NCI-H69 (cell line): ENCODE results near the gene SLITRK4.
A peak's percentile ranks its signal among the peaks of the same experiment; 100 is the strongest.

Experiments
- DNase-seq: peaks from one replicate; lab custom pipeline; 2025; lab: John Stamatoyannopoulos, UW

SLITRK4 gene

GRCh38 chrX:143635915-143636314 is at the start of gene SLITRK4:
Gene SLITRK4, minus strand, starts transcription at chrX:143636101. Its CDS starts 4,993 bp downstream, at chrX:143631108.
- DNase-seq = peak; percentile 86

DNA sequence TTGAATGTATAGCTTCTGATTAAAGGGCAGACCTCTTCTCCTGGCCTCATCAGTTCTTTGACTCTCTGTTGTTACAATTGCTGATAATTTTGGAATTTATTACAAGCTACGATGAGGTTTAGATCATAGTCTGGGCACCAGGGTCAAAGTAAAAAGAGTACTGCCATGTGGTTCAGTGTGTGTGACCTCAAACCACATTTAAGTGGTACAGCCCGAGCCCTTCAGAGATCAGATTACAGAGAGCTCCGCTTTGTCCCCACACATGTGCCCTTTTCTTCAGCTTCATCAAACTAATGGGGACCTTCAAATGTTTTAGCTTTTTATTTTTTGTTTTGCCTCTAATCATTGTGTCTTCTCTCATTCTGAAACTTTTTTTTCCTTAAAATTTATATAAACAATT is 47.6 kb upstream of the SLITRK4 start:
- peak; percentile 0 for DNase-seq

DNA sequence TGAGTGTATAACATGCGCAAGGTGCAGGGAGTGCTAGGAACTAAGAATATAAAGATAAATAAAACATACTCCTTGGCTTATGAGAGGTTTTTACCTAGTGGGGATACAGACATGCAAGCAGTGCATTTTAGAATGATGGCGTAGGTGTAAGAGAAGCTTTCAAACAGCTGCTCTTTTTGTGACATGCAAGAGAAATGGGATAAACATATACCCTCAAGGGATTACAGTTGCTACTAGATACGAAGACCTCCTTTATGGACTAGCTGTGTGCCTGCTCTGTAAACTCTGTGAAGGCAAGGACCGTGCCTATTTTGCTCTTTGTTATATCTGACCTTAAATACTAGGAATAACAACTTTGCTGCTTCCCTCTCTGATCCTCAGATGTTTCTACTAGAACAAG is 39.0 kb upstream of the SLITRK4 start:
- peak; percentile 3 for DNase-seq

- peak; percentile 15 for DNase-seq
Measured at GRCh38 chrX:143669395-143669794, 33.5 kb upstream of the SLITRK4 start.

DNA sequence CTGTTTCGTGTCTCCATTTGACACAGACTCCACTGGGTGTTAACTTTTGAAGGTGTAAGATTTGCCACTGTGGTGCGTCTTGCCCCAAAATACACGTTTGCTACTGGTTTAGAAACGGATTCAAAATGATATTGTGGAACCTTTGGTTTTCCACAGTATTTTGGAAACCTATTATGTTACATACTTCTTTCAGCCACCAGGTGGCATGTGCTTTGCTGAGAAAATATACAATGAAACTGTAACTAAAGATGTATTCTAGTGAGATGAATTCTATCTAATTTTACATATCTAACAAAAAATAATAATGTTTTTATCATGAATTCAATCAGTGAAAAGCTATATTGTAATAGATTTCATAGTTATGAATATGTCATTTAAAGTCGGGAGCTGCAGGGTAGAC is 28.4 kb upstream of the SLITRK4 start:
- DNase-seq = peak; percentile 31

- no peak for DNase-seq
Measured at GRCh38 chrX:143663755-143664154, 27.9 kb upstream of the SLITRK4 start.

DNA sequence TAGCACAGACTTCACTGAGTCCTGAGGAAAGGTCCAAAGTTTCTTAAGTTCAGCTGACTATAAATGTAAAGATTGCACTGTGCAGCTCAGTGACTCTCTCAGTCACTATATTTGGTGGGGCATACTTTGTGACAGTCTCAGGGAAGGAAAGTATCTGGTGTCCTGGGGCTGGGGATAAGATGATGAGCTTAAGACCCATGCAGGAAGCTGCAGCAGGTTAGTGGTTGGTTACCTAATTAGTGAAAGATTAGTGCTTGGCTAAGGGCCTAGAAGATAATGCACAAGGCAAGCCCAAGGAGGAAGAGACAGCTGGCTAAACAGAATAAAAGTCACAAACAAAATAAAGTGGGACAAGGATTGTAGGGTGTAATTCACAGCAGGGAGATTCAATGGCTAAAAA is 25.4 kb upstream of the SLITRK4 start:
- peak; percentile 5 for DNase-seq

GRCh38 chrX:143648705-143649104 is 12.8 kb upstream of the SLITRK4 start:
- DNase-seq = peak; percentile 55

DNA sequence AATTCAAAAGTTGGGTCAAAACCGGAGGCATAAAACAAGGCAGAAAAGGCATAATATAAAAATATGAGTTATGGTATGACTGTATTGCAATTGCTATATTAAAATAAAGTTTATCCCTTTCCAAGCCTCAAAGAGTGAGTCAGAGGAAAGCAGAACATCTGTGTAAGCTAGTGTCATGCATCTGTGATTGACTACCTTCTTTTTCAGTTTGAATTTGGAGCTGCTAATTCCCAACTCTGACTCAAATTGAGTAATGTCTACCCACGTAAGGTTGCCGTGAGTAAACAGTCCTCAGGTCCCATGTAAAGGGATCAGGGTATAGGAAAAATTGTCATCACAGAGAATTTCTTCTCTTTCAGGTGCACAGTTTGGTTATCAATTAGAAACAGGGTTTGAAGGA is 6.5 kb upstream of the SLITRK4 start:
- no peak for DNase-seq

- DNase-seq = no peak
Measured at GRCh38 chrX:143636831-143637230, 930 bp upstream of the SLITRK4 start.

- DNase-seq = peak; percentile 73
Measured at GRCh38 chrX:143634663-143635455, 1.0 kb downstream of the SLITRK4 start.

DNA sequence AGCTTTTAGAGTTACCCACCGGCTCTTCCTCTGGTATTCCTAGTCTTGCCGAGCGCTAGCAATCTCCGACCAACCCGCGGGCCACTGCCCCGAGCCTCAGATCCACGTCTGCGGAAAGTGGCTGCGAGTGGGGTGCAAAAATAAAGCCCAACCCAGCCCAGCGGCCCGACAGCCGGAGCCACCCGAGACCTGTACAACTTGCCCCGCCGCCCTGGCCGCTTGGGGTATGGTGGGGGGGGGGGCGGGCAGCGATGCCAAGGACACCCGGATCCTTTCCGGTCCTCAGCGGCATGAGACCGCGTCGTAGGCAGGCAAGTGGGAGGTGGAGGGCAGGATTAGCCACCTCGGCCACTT is 1.6 kb downstream of the SLITRK4 start:
- DNase-seq = peak; percentile 61

DNA sequence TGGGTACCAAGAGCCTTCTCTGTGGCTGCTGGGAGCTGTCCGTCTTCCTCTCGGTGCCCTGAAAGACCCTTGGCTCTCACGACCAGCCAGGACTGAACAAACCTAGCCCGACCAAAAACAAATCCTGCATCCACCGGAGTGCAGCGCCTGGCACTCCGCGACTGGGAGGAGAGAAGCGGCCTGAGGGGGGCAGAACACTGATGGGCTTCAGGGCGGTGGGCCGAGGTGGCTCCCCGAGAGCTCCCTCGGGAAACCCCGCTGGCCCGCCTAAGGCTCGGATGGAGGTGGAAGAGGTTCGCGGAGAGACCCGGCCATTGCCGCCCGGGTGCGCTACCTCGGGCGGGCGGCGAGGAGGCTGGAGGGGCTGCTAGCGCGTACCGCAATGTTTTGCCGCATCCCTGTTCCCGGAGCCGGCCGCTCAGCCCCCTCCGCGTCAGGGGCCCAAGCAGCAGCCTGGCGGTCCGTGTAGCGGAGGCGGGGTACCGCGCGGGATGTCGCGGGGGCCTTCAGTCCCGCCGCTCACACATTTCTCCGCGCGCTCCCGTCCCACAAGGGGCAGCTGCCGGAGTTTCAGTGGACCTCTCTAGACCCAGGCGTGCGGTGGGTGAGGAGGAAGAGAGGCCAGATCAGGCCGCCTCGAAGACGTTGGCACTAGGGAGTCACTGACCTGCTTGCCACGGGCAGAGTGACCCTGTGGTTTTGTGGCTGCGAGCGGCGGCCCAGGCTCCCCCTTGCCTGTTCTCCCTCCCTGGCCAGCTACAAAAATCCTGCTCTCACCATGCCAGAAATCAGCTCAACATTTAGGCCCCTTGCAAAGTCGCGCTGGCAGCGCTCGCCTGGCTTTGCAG is 2.2 kb downstream of the SLITRK4 start:
- peak; percentile 66 for DNase-seq

DNA sequence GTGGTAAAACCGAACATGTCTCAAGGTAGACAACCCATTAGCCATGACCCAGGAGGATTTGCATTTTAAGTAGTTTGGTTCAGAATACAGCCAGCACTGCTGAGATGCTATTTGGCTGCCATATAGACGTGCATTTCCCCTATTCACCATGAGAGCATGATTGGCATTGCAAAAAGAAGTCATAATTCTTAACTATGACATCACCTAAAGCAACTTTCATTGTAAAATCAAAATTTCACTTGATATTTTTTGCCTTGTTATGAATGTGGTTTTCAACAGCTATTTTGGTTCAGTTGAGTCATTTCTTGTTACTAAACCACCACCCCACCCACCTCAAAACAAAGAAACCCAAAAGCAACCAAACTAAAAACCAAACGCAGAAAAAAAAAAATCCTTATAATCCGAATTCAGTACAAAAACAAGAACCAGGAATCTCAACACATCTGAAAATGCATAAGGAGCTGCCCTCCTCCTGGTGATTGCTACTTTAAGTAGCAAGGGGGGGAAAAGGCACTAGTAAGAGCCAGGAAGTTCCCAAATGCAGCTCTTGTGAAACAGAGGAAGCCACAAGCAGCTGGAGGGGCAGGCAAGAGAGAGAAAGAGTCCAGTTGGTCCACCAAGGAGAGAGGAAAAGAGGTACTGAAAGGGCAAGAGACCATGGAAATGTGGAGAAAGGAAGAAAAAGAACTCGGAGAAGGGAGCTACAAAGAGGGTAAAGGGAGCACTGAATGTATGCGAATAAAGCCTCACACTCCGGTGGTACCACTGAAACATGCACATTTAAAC is 3.1 kb downstream of the SLITRK4 start:
- DNase-seq = peak; percentile 50

- DNase-seq = no peak
Measured at GRCh38 chrX:143623657-143624056, 12.2 kb downstream of the SLITRK4 start.

- DNase-seq = no peak
Measured at GRCh38 chrX:143621276-143621675, 14.6 kb downstream of the SLITRK4 start.

DNA sequence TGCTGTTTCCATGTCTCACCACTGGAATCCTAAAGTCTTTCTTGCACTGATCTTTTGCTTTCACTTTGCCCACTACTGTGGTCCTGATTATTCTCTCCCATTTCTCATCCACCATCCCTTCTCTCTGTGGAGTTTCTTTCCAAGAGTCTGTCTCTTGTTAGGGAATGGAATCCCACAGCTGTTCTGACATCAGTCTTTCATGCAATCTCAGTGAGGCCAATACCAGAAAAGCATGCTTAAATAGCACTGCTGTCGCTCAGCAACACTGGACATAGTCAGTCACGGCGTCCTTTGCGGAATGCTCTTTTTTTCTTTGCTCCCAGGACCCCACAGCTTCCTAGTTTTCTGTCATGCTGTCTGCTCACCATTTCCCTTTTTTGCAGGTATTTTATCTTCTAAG is 20.1 kb downstream of the SLITRK4 start:
- no peak for DNase-seq

- DNase-seq = no peak
Measured at GRCh38 chrX:143601809-143602208, 34.1 kb downstream of the SLITRK4 start.

GRCh38 chrX:143581240-143581639 is 54.7 kb downstream of the SLITRK4 start:
- no peak for DNase-seq

- DNase-seq = no peak
Measured at GRCh38 chrX:143580266-143580665, 55.6 kb downstream of the SLITRK4 start.
